IMR-90 (cell line): ENCODE results near the gene HRH2. TPM values are rescaled to one million over a fixed set of nuclear protein-coding genes. Genes with fewer than 3 reads are reported as not detected.

Source experiments
- ATAC-seq: fragments of 200-7000 bp; cut with Tn5 transposase; 2 replicates; pipeline ENCODE4 v1.9.1; 2020; ENCODE audit warnings: low read depth, mild to moderate bottlenecking, moderate library complexity
- BruUV-seq: library from RNA; stranded (reverse); fragments of 400-500 nt; replicated peaks from 2 replicates; lab custom pipeline; 2021; lab: Mats Ljungman, UMichigan
- CTCF ChIA-PET: fragments of 300-600 bp; formaldehyde crosslinking; extraction: SDS; loops from one replicate; lab custom pipeline; 2021; ENCODE audit warnings: antibody characterized with exemption; lab: Yijun Ruan, JAX
- POLR2A ChIA-PET: fragments of 300-600 bp; sonication (Branson Sonifier 250); formaldehyde crosslinking; loops from one replicate; lab custom pipeline; 2022; ENCODE audit warnings: antibody characterized with exemption; ENCODE audit not compliant: unreplicated experiment; lab: Charles Lee
- DNase-seq: peaks from one replicate; pipeline ENCODE4 v3.0.0; 2013
- H2AFZ ChIP-seq: replicated peaks from 2 replicates; pipeline ENCODE3; 2013; ENCODE audit warnings: low read length, mild to moderate bottlenecking; ENCODE audit not compliant: poor library complexity
- H2AK5ac ChIP-seq: 2 replicates; pipeline ENCODE4 v1.6.1; 2013; ENCODE audit warnings: low read depth, low read length, inconsistent platforms
- H2AK9ac ChIP-seq: replicated peaks from 2 replicates; pipeline ENCODE3; 2013; ENCODE audit warnings: mild to moderate bottlenecking, low read depth, low read length, moderate library complexity; ENCODE audit not compliant: poor library complexity
- H2BK120ac ChIP-seq: 2 replicates; pipeline ENCODE4 v1.6.1; 2013; ENCODE audit warnings: low read depth, low read length, inconsistent platforms
- H2BK15ac ChIP-seq: 3 replicates; pipeline ENCODE4 v1.6.1; 2013; ENCODE audit warnings: low read depth, low read length, inconsistent platforms
- H2BK20ac ChIP-seq: 2 replicates; pipeline ENCODE4 v1.6.1; 2013; ENCODE audit warnings: low read depth, mild to moderate bottlenecking, inconsistent platforms, low read length, moderate library complexity
- H2BK5ac ChIP-seq: 2 replicates; pipeline ENCODE4 v1.6.1; 2013; ENCODE audit warnings: mild to moderate bottlenecking, low read depth, low read length, inconsistent platforms; ENCODE audit not compliant: poor library complexity, severe bottlenecking
- H3K14ac ChIP-seq: replicated peaks from 2 replicates; pipeline ENCODE4 v1.6.1; 2013; ENCODE audit warnings: low read depth, low read length, inconsistent platforms
- H3K18ac ChIP-seq: 2 replicates; pipeline ENCODE4 v1.6.1; 2013; ENCODE audit warnings: low read depth, low read length, control low read depth
- H3K23ac ChIP-seq: 2 replicates; pipeline ENCODE4 v1.6.1; 2013; ENCODE audit warnings: low read depth, low read length, inconsistent platforms
- H3K27ac ChIP-seq: 2 replicates; pipeline ENCODE4 v1.5.1; 2013; ENCODE audit warnings: mild to moderate bottlenecking, control low read depth, low read length; ENCODE audit not compliant: insufficient read depth
- H3K27me3 ChIP-seq: 2 replicates; pipeline ENCODE4 v1.6.1; 2013; ENCODE audit warnings: low read length; ENCODE audit not compliant: control insufficient read depth, insufficient read depth
- H3K36me3 ChIP-seq: 2 replicates; pipeline ENCODE4 v1.6.1; 2013; ENCODE audit warnings: low read length, mixed read lengths; ENCODE audit not compliant: control insufficient read depth, insufficient read depth
- H3K4ac ChIP-seq: 2 replicates; pipeline ENCODE4 v1.6.1; 2013; ENCODE audit warnings: low read depth, low read length, inconsistent platforms
- H3K4me1 ChIP-seq: 2 replicates; pipeline ENCODE4 v1.6.1; 2013; ENCODE audit warnings: low read length, mixed read lengths; ENCODE audit not compliant: control insufficient read depth, insufficient read depth
- H3K4me2 ChIP-seq: 2 replicates; pipeline ENCODE4 v1.6.1; 2013; ENCODE audit warnings: low read depth, mild to moderate bottlenecking, control low read depth, low read length, moderate library complexity
- H3K4me3 ChIP-seq: 2 replicates; pipeline ENCODE4 v1.5.1; 2013; ENCODE audit warnings: low read depth, mild to moderate bottlenecking, control low read depth, low read length, moderate library complexity; ENCODE audit not compliant: insufficient read depth
- H3K56ac ChIP-seq: 2 replicates; pipeline ENCODE4 v1.6.1; 2013; ENCODE audit warnings: low read length, inconsistent platforms; ENCODE audit not compliant: insufficient read depth; ENCODE audit errors: extremely low read depth
- H3K79me1 ChIP-seq, 2 experiments: 2 replicates each; pipeline ENCODE4 v1.6.1; 2013; ENCODE audit warnings: low read length in 2 of 2, inconsistent platforms in 1 of 2, low read depth in 1 of 2
- H3K9ac ChIP-seq: 2 replicates; pipeline ENCODE4 v1.6.1; 2013; ENCODE audit warnings: low read depth, low read length, control low read depth
- H3K9me1 ChIP-seq: 2 replicates; pipeline ENCODE4 v1.6.1; 2013; ENCODE audit warnings: low read length, inconsistent platforms; ENCODE audit not compliant: insufficient read depth
- H3K9me3 ChIP-seq: 2 replicates; pipeline ENCODE4 v1.6.1; 2013; ENCODE audit warnings: low read length; ENCODE audit not compliant: control insufficient read depth, insufficient read depth
- H4K20me1 ChIP-seq: 2 replicates; pipeline ENCODE4 v1.6.1; 2013; ENCODE audit warnings: low read length, inconsistent platforms; ENCODE audit not compliant: insufficient read depth
- H4K5ac ChIP-seq: 2 replicates; pipeline ENCODE4 v1.6.1; 2013; ENCODE audit warnings: mild to moderate bottlenecking, low read depth, low read length, control low read depth
- H4K8ac ChIP-seq, 2 experiments: 2 replicates each; pipeline ENCODE4 v1.6.1; 2013; ENCODE audit warnings: low read depth in 2 of 2, low read length in 2 of 2, control low read depth in 1 of 2, inconsistent platforms in 1 of 2
- H4K91ac ChIP-seq: 2 replicates; pipeline ENCODE4 v1.6.1; 2013; ENCODE audit warnings: low read depth, low read length, inconsistent platforms; ENCODE audit not compliant: insufficient read depth
- FOS ChIP-seq: fragments of 150-350 bp; IDR thresholded peaks from 2 replicates; pipeline ENCODE4 v1.6.1; 2016; ENCODE audit warnings: low read depth, low read length
- MAFK ChIP-seq: IDR thresholded peaks from 2 replicates; pipeline ENCODE4 v1.6.1; 2012; ENCODE audit warnings: low read depth, low read length, improper control_type of control experiment
- WGBS, 2 experiments: methylation state at CpG; one replicate each; pipeline versions ENCODE4 v1.1.5 to v1.1.7; 2013; ENCODE audit warnings: missing lambda C conversion rate in 2 of 2; ENCODE audit not compliant: insufficient read length in 1 of 2; ENCODE audit errors: extremely low coverage in 2 of 2; 5-methylcytosine and 5-hydroxymethylcytosine counted together
- dilution Hi-C: fragments of 300-500 bp; cut with HindIII; formaldehyde crosslinking; loops from one replicate; pipeline ENCODE4 v1.14.3; 2018; ENCODE audit warnings: low sequenced_read_pairs; ENCODE audit not compliant: unreplicated experiment
- in situ Hi-C: fragments of 300-500 bp; cut with MboI; formaldehyde crosslinking; loops from 3 replicates; pipeline ENCODE4 v1.14.3; 2019; ENCODE audit warnings: low sequenced_read_pairs, inconsistent platforms, mixed read lengths
- intact Hi-C: fragments of 100-400 bp; cut with micrococcal nuclease; formaldehyde crosslinking; loops from 2 replicates; pipeline ENCODE4 v1.10.0; 2022
- polyA plus RNA-seq, 3 experiments: library from polyadenylated mRNA; depleted of rRNA; stranded (reverse); fragments of >200 nt; gene quantifications; 2 replicates each; pipeline ENCODE4 v1.2.3, GENCODE V29; 2012; ENCODE audit warnings: low replicate concordance in 1 of 3
- total RNA-seq: library from RNA; depleted of rRNA; stranded (reverse); fragments of >200 nt; gene quantifications from 2 replicates; pipeline ENCODE4 v1.2.3, GENCODE V29; 2012

HRH2 gene
- total and polyA plus RNA-seq, 2 of the 4 experiments (the other 2 are of a cell fraction): not detected

GRCh38 chr5:175678074-175678473 is 20.2 kb downstream of the HRH2 start:
- Histone ChIP-seq H3K56ac (no peak overlapping the region), H2BK20ac (no peak overlapping the region), H4K20me1 (no peaks in the 10 kb centered on the region), H3K23ac (no peak overlapping the region), H2AFZ (no peak overlapping the region), H2AK5ac (no peak overlapping the region), H2BK15ac (no peak overlapping the region), H3K18ac (no peak overlapping the region), H3K27me3 (no peaks in the 10 kb centered on the region), H4K8ac (no peak overlapping the region), H2BK120ac (no peak overlapping the region), H3K14ac (no peak overlapping the region), H3K4me3 (no peak overlapping the region), H2BK5ac (no peak overlapping the region), H2AK9ac (no peak overlapping the region), H3K27ac (no peak overlapping the region), H3K36me3 (no peaks in the 10 kb centered on the region), H4K91ac (no peak overlapping the region), H3K79me1 (no peaks in the 10 kb centered on the region), H4K5ac (no peak overlapping the region), H3K4ac (no peak overlapping the region), H3K4me2 (no peak overlapping the region), H3K4me1 (no peaks in the 10 kb centered on the region), H3K9me1 (no peaks in the 10 kb centered on the region), H3K9me3 (no peaks in the 10 kb centered on the region; the same call in none of the 2 replicates), H3K9ac (no peak overlapping the region)
- ChIA-PET CTCF (no interaction called here), POLR2A (no interaction called here)
- no peak for TF ChIP-seq FOS
- peak; percentile 54 for TF ChIP-seq MAFK
- intact Hi-C loops (no loop called here), dilution Hi-C loops (no loop called here), in situ Hi-C loops (no loop called here)
- 76% methylated on average over 4 of the region's 10 CpGs; no CpG with 5 or more reads in 1 of the 2 experiments for WGBS, 2 experiments
- ATAC-seq: no peak
- BruUV-seq: no TSS peak
- no peak for DNase-seq
